Endothelial cell of umbilical vein (primary cell): ENCODE data around the gene GALK2. TPM values are rescaled to one million over a fixed set of nuclear protein-coding genes. Genes with fewer than 3 reads are reported as not detected.

Source experiments
- BruUV-seq: library from RNA; stranded (reverse); fragments of 400-500 nt; replicated peaks from 2 replicates; lab custom pipeline; 2021; lab: Mats Ljungman, UMichigan
- CTCF ChIA-PET: fragments of 300-600, 350-600 bp; sonication (Branson Sonifier 250); formaldehyde crosslinking; loops from one replicate; lab custom pipeline; 2021; ENCODE audit warnings: antibody characterized with exemption, inconsistent platforms; lab: Charles Lee
- POLR2A ChIA-PET: fragments of 300-600, 350-600 bp; sonication (Branson Sonifier 250); formaldehyde crosslinking; loops from one replicate; lab custom pipeline; 2021; ENCODE audit warnings: antibody characterized with exemption, inconsistent platforms; lab: Charles Lee
- DNase-seq: peaks from one replicate; pipeline ENCODE4 v3.0.0-alpha.2; 2011; ENCODE audit warnings: low read depth, low spot score
- FAIRE-seq: peaks from 2 replicates; lab custom pipeline; 2011; peaks lifted over from hg19 to GRCh38; lab: Jason Lieb, UNC
- H2AFZ ChIP-seq: 2 replicates; pipeline ENCODE4 v1.6.0; 2012; ENCODE audit warnings: low read depth, low read length, control low read depth, inconsistent platforms
- H3K27ac ChIP-seq: 2 replicates; pipeline ENCODE4 v1.5.1; 2011; ENCODE audit warnings: low read depth, mild to moderate bottlenecking, control low read depth, low read length, moderate library complexity; ENCODE audit not compliant: insufficient read depth
- H3K27me3 ChIP-seq, 2 experiments: 2 replicates each; pipeline versions ENCODE4 v1.6.0 to v1.6.1; 2011; ENCODE audit warnings: low read length in 2 of 2, mixed read lengths in 1 of 2; ENCODE audit not compliant: control insufficient read depth in 2 of 2, insufficient read depth in 2 of 2
- H3K36me3 ChIP-seq, 2 experiments: 2 replicates in 1 of 2; 3 replicates in 1 of 2; pipeline ENCODE4 v1.5.1; 2011; ENCODE audit warnings: low read length in 2 of 2, mild to moderate bottlenecking in 1 of 2, moderate library complexity in 1 of 2; ENCODE audit not compliant: control insufficient read depth in 2 of 2, insufficient read depth in 2 of 2; ENCODE audit errors: extremely low read depth in 1 of 2
- H3K4me1 ChIP-seq: 3 replicates; pipeline ENCODE4 v1.5.1; 2011; ENCODE audit warnings: mild to moderate bottlenecking, low read length; ENCODE audit not compliant: control insufficient read depth, insufficient read depth; ENCODE audit errors: extremely low read depth
- H3K4me2 ChIP-seq: 2 replicates; pipeline ENCODE4 v1.6.1; 2011; ENCODE audit warnings: low read length, control low read depth, mixed read lengths; ENCODE audit not compliant: insufficient read depth
- H3K4me3 ChIP-seq, 3 experiments: fragments of 200-600 bp in 1 of 3; sonication (generic), shearing (Covaris generic) in 1 of 3; replicated peaks in 1 of 3; 2 replicates each; pipeline ENCODE4 v1.5.1; 2011 to 2016; ENCODE audit warnings: control low read depth in 3 of 3, low read length in 3 of 3, mild to moderate bottlenecking in 2 of 3, inconsistent platforms in 1 of 3, low read depth in 1 of 3, moderate library complexity in 1 of 3; ENCODE audit not compliant: insufficient read depth in 1 of 3
- H3K79me2 ChIP-seq: 2 replicates; pipeline ENCODE4 v1.6.0; 2012; ENCODE audit warnings: low read length, inconsistent platforms; ENCODE audit not compliant: control insufficient read depth, insufficient read depth
- H3K9ac ChIP-seq: replicated peaks from 2 replicates; pipeline ENCODE3; 2011; ENCODE audit warnings: low read length, control low read depth; ENCODE audit not compliant: insufficient read depth; ENCODE audit errors: extremely low read depth
- H3K9me1 ChIP-seq: replicated peaks from 3 replicates; pipeline ENCODE4 v1.6.0; 2011; ENCODE audit warnings: mild to moderate bottlenecking, low read length; ENCODE audit not compliant: control insufficient read depth, insufficient read depth; ENCODE audit errors: extremely low read depth
- H3K9me3 ChIP-seq: replicated peaks from 2 replicates; pipeline ENCODE4 v1.5.1; 2012; ENCODE audit warnings: low read length, inconsistent platforms; ENCODE audit not compliant: control insufficient read depth, insufficient read depth
- H4K20me1 ChIP-seq: replicated peaks from 2 replicates; pipeline ENCODE3; 2011; ENCODE audit warnings: mild to moderate bottlenecking, low read length; ENCODE audit not compliant: control insufficient read depth, insufficient read depth; ENCODE audit errors: extremely low read depth
- EZH2 ChIP-seq: IDR thresholded peaks from 2 replicates; pipeline ENCODE4 v1.6.1; 2012; ENCODE audit warnings: borderline replicate concordance, low read depth, mild to moderate bottlenecking, moderate library complexity, low read length, inconsistent platforms; ENCODE audit not compliant: severe bottlenecking
- FOS ChIP-seq: IDR thresholded peaks from 2 replicates; pipeline ENCODE4 v1.6.1; 2011; ENCODE audit warnings: mild to moderate bottlenecking, low read length, moderate library complexity, borderline replicate concordance; ENCODE audit not compliant: insufficient read depth
- GATA2 ChIP-seq: IDR thresholded peaks from 2 replicates; pipeline ENCODE4 v1.7.0; 2011; ENCODE audit warnings: low read depth, mild to moderate bottlenecking, moderate library complexity, mixed read lengths, low read length; ENCODE audit not compliant: insufficient read length, insufficient read depth
- JUN ChIP-seq: IDR thresholded peaks from 2 replicates; pipeline ENCODE4 v1.6.1; 2011; ENCODE audit warnings: borderline replicate concordance, low read depth; ENCODE audit not compliant: insufficient read length, insufficient read depth
- MAX ChIP-seq: IDR thresholded peaks from 2 replicates; pipeline ENCODE4 v1.6.1; 2011; ENCODE audit not compliant: insufficient read depth, insufficient read length
- MYC ChIP-seq: IDR thresholded peaks from one replicate; pipeline ENCODE4 v1.6.1; 2011; ENCODE audit warnings: mild to moderate bottlenecking, low read depth, low read length
- POLR2A ChIP-seq: IDR thresholded peaks from 2 replicates; pipeline ENCODE4 v1.6.1; 2012; ENCODE audit warnings: low read depth, mild to moderate bottlenecking, control low read depth, low read length
- POLR2AphosphoS5 ChIP-seq: IDR thresholded peaks from 2 replicates; pipeline ENCODE4 v1.6.1; 2012; ENCODE audit warnings: low read depth, mild to moderate bottlenecking, control low read depth, low read length, moderate library complexity; ENCODE audit not compliant: insufficient read depth
- dilution Hi-C: fragments of 300-500 bp; cut with MboI; formaldehyde crosslinking; loops from one replicate; pipeline ENCODE4 v1.15.0; 2019; ENCODE audit warnings: low sequenced_read_pairs; ENCODE audit not compliant: extremely low pct_ligation_motif_present
- intact Hi-C: fragments of 100-400 bp; cut with micrococcal nuclease; formaldehyde crosslinking; loops from one replicate; pipeline ENCODE4 v1.10.0; 2022
- polyA plus RNA-seq, 4 experiments: library from polyadenylated mRNA; depleted of rRNA in 3 of 4; stranded (reverse) in 3 of 4; unstranded in 1 of 4; fragments of >200 nt; gene quantifications; 2 replicates each; pipeline versions ENCODE4 v1.2.1 to v1.2.3, GENCODE V29; 2011 to 2012; ENCODE audit warnings: missing spikeins in 1 of 4
- total RNA-seq: library from RNA; stranded (reverse); gene quantifications from 2 replicates; pipeline ENCODE4 v1.2.3, GENCODE V29; 2021
- TF ChIP-seq, protein P1 (sequence below), 2 donors: IDR thresholded peaks; 1 replicate in 1 of 2; 2 replicates in 1 of 2; pipeline ENCODE4 v1.5.1; 2011; ENCODE audit warnings: low read length in 2 of 2, mild to moderate bottlenecking in 2 of 2, moderate library complexity in 2 of 2, control low read depth in 1 of 2, inconsistent platforms in 1 of 2, low read depth in 1 of 2; ENCODE audit not compliant: insufficient read depth in 1 of 2; ENCODE audit errors: extremely low read depth in 1 of 2

Gene GALK2
- total and polyA plus RNA-seq, 2 donors (not counting 3 experiments of a cell fraction or from before 2014, with no cell fraction given): 19.9 to 31.3 TPM

GRCh38 chr15:49314716-49315115, 144.7 kb downstream of the GALK2 start:
- Histone ChIP-seq H4K20me1 (no peaks in the 10 kb centered on the region), H3K79me2 (no peaks in the 10 kb centered on the region), H3K4me3 (no peak overlapping the region), H3K27ac (no peak overlapping the region), H3K9ac (no peak overlapping the region), H3K9me3 (no peaks in the 10 kb centered on the region), H3K4me2 (no peak overlapping the region), H3K9me1 (no peaks in the 10 kb centered on the region), H3K36me3 (no peaks in the 10 kb centered on the region), H2AFZ (no peak overlapping the region), H3K4me1 (no peaks in the 10 kb centered on the region), H3K27me3 (no peaks in the 10 kb centered on the region)
- intact Hi-C loops: no loop called here
- dilution Hi-C loops: no loop called here
- POLR2A ChIA-PET: no interaction called here
- no TSS peak for BruUV-seq
- FAIRE-seq (no peak), DNase-seq (no peak)
- TF ChIP-seq GATA2 (no peak), MAX (no peak), EZH2 (no peak), POLR2A (no peak), MYC (no peak), POLR2AphosphoS5 (no peak), FOS (no peak)
- CTCF ChIA-PET: no interaction called here

DNA sequence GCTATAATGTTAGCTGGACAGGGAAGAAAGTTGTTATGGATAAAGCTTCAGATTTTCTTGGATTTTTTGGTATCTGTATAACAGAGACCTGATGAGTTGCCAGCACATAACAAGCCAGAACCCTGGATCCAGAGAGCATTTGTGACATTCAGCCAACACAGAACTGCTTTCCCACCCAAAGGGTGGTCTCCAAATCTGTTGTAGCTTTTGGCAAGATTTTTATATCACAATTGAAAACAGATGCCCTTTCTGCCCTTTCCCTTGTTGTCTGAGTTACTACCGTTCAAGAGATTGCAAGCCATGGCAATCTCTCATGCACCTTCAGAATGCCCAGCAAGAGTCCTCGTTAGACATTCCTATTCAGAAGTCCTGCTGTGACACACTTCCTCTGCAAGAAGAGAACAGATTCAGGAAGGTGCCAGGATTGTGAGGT, 145.4 kb downstream of the GALK2 start:
- no peak overlapping the region for H3K9ac ChIP-seq
- ChIA-PET CTCF (no interaction called here), POLR2A (no interaction called here)
- dilution Hi-C loops (no loop called here), intact Hi-C loops (no loop called here)
- no peaks in the 10 kb centered on the region for H3K4me1 ChIP-seq
- no peaks in the 10 kb centered on the region for H3K9me3 ChIP-seq
- H3K4me3 ChIP-seq: no peak overlapping the region
- no peaks in the 10 kb centered on the region for H4K20me1 ChIP-seq
- FAIRE-seq: no peak
- no peak for DNase-seq
- H3K27ac ChIP-seq: no peak overlapping the region
- no peaks in the 10 kb centered on the region for H3K79me2 ChIP-seq
- H2AFZ ChIP-seq: no peak overlapping the region
- no peak overlapping the region for H3K4me2 ChIP-seq
- BruUV-seq: no TSS peak
- TF ChIP-seq, protein P1, sequence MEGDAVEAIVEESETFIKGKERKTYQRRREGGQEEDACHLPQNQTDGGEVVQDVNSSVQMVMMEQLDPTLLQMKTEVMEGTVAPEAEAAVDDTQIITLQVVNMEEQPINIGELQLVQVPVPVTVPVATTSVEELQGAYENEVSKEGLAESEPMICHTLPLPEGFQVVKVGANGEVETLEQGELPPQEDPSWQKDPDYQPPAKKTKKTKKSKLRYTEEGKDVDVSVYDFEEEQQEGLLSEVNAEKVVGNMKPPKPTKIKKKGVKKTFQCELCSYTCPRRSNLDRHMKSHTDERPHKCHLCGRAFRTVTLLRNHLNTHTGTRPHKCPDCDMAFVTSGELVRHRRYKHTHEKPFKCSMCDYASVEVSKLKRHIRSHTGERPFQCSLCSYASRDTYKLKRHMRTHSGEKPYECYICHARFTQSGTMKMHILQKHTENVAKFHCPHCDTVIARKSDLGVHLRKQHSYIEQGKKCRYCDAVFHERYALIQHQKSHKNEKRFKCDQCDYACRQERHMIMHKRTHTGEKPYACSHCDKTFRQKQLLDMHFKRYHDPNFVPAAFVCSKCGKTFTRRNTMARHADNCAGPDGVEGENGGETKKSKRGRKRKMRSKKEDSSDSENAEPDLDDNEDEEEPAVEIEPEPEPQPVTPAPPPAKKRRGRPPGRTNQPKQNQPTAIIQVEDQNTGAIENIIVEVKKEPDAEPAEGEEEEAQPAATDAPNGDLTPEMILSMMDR (IDR thresholded peaks at IDR 0.05; ENCODE audit: extremely low read depth in 1 of 2, insufficient read depth in 1 of 2, low read depth in 1 of 2, low read length in 2 of 2): no peak
- TF ChIP-seq EZH2 (no peak), JUN (no peak), MYC (no peak), MAX (no peak), GATA2 (no peak), FOS (no peak), POLR2A (no peak), POLR2AphosphoS5 (no peak)
- H3K27me3 ChIP-seq: no peaks in the 10 kb centered on the region
- H3K9me1 ChIP-seq: no peaks in the 10 kb centered on the region
- no peaks in the 10 kb centered on the region for H3K36me3 ChIP-seq
